ENCODE measurements around the gene UBE2E1. TPM values are rescaled to one million over a fixed set of nuclear protein-coding genes. Genes with fewer than 3 reads are reported as not detected.

Gene UBE2E1
- total and polyA plus RNA-seq, 8 donors, result 20.9 to 44.7 (median 28.7) TPM

- Histone ChIP-seq H3K27me3 (no peaks in the 10 kb centered on the region), H3K4me1 (peaks cover 10 to 14% (median 12%) of the 10 kb centered on the region in 3 donors), H3K27ac (peak overlapping the region; percentile 59 to 82 (median 76)), H3K9me3 (no peaks in the 10 kb centered on the region), H3K4me3 (peak overlapping the region in 3 of 4 donors; percentile 62 to 72 (median 71)), H3K36me3 (no peaks in the 10 kb centered on the region)
- ATAC-seq, result no peak
- intact Hi-C loops (cut with DNase I), result no loop called here
- DNase-seq, result no peak
- TF ChIP-seq CTCF (IDR thresholded peaks at IDR 0.05), result no peak
- 68 to 71% methylated on average over 13 of the region's 13 CpGs for WGBS, 2 donors
- FAIRE-seq, result no peak
These were observed 4.1 kb downstream of the UBE2E1 start for GRCh38 chr3:23809840-23810342.

- H3K9me3 ChIP-seq, result no peaks in the 10 kb centered on the region
- no peak for TF ChIP-seq CTCF (IDR thresholded peaks at IDR 0.05)
- H3K4me3 ChIP-seq, result peak overlapping the region; percentile 43 to 72 (median 66)
- DNase-seq (peak; percentile 33 to 87 (median 58)), FAIRE-seq (no peak), ATAC-seq (peak; percentile 49 to 68 (median 55))
- no peaks in the 10 kb centered on the region for H3K36me3 ChIP-seq
- H3K27me3 ChIP-seq, result no peaks in the 10 kb centered on the region
- peaks cover 10 to 14% (median 12%) of the 10 kb centered on the region in 3 donors for H3K4me1 ChIP-seq
- 1% methylated on average over 44 to 78 of the region's 78 CpGs for WGBS, 2 donors
- peak overlapping the region; percentile 59 to 82 (median 76) for H3K27ac ChIP-seq
- intact Hi-C loops (cut with DNase I), result no loop called here
These were observed 4.8 kb downstream of the UBE2E1 start for GRCh38 chr3:23810343-23811184.

- WGBS, 2 donors, result 18 to 21% methylated on average over 10 of the region's 10 CpGs
- DNase-seq, result peak in 1 of 6 donors; percentile 18
- H3K4me3 ChIP-seq, result peak overlapping the region; percentile 43 to 72 (median 66)
- no peak for TF ChIP-seq CTCF (IDR thresholded peaks at IDR 0.05)
- no peaks in the 10 kb centered on the region for H3K36me3 ChIP-seq
- H3K9me3 ChIP-seq, result no peaks in the 10 kb centered on the region
- intact Hi-C loops (cut with DNase I), result no loop called here
- peaks cover 10 to 14% (median 12%) of the 10 kb centered on the region in 3 donors for H3K4me1 ChIP-seq
- peak overlapping the region; percentile 59 to 82 (median 76) for H3K27ac ChIP-seq
- ATAC-seq, result peak; percentile 10 to 48 (median 33)
- FAIRE-seq, result no peak
- H3K27me3 ChIP-seq, result no peaks in the 10 kb centered on the region
These were observed 5.4 kb downstream of the UBE2E1 start for GRCh38 chr3:23811185-23811527.

- Histone ChIP-seq H3K4me3 (no peak overlapping the region), H3K36me3 (no peaks in the 10 kb centered on the region), H3K9me3 (no peaks in the 10 kb centered on the region), H3K27ac (no peak overlapping the region), H3K27me3 (no peaks in the 10 kb centered on the region), H3K4me1 (peaks cover 10 to 14% (median 12%) of the 10 kb centered on the region in 3 donors)
- no peak for ATAC-seq
- no peak for TF ChIP-seq CTCF (IDR thresholded peaks at IDR 0.05)
- no peak for FAIRE-seq
- intact Hi-C loops (cut with DNase I), result no loop called here
- DNase-seq, result no peak
These were observed 6.2 kb downstream of the UBE2E1 start for GRCh38 chr3:23811919-23812318.

GRCh38 chr3:23815879-23816278 lies 10.1 kb downstream of the UBE2E1 start:
- Histone ChIP-seq H3K4me3 (no peak overlapping the region), H3K27me3 (no peaks in the 10 kb centered on the region), H3K27ac (no peak overlapping the region), H3K36me3 (no peaks in the 10 kb centered on the region), H3K4me1 (peaks cover 6 to 12% (median 8%) of the 10 kb centered on the region in 3 donors), H3K9me3 (no peaks in the 10 kb centered on the region)
- no peak for FAIRE-seq
- DNase-seq, result no peak
- no peak for ATAC-seq
- no peak for TF ChIP-seq CTCF (IDR thresholded peaks at IDR 0.05)
- intact Hi-C loops (cut with DNase I), result no loop called here
- WGBS, 2 donors, result 73 to 77% methylated on average over 3 of the region's 3 CpGs

Data from pancreas (tissue), 10 donors.